Measurements from ENCODE around the gene RBM24. TPM values are rescaled to one million over a fixed set of nuclear protein-coding genes. Genes with fewer than 3 reads are reported as not detected.

RBM24 gene
- total and polyA plus RNA-seq, 4 donors = 1.5 to 7.9 (median 4.3) TPM

- no peaks in the 10 kb centered on the region for H3K4me1 ChIP-seq (ENCODE audit: control insufficient read depth in 1 of 2, insufficient read depth in 2 of 2, low read length in 2 of 2)
- 89 to 92% methylated on average over 7 of the region's 7 CpGs for WGBS, 2 donors
- intact Hi-C loops (cut with DNase I) = no loop called here
- ATAC-seq (ENCODE audit: low FRiP score) (no peak), DNase-seq (no peak)
- no peaks in the 10 kb centered on the region for H3K27me3 ChIP-seq (ENCODE audit: control insufficient read depth in 1 of 2, insufficient read depth in 2 of 2, low read length in 1 of 2)
- no peaks in the 10 kb centered on the region for H3K36me3 ChIP-seq (ENCODE audit: control insufficient read depth in 1 of 2, insufficient read depth in 2 of 2, low read length in 1 of 2)
- H3K9me3 ChIP-seq (ENCODE audit: control insufficient read depth, low read length) = no peaks in the 10 kb centered on the region
- H3K4me3 ChIP-seq (ENCODE audit: low read length in 2 of 2) = no peak overlapping the region
- H3K27ac ChIP-seq (ENCODE audit: low read depth in 1 of 2, low read length in 2 of 2) = no peak overlapping the region
Observed at GRCh38 chr6:17341117-17341805, 60.1 kb downstream of the RBM24 start.

GRCh38 chr6:17341891-17342290 is 60.7 kb downstream of the RBM24 start:
- Histone ChIP-seq H3K9me3 (ENCODE audit: control insufficient read depth, low read length) (no peaks in the 10 kb centered on the region), H3K4me1 (ENCODE audit: control insufficient read depth in 1 of 2, insufficient read depth in 2 of 2, low read length in 2 of 2) (no peaks in the 10 kb centered on the region), H3K4me3 (ENCODE audit: low read length in 2 of 2) (no peak overlapping the region), H3K27ac (ENCODE audit: low read depth in 1 of 2, low read length in 2 of 2) (no peak overlapping the region), H3K36me3 (ENCODE audit: control insufficient read depth in 1 of 2, insufficient read depth in 2 of 2, low read length in 1 of 2) (no peaks in the 10 kb centered on the region), H3K27me3 (ENCODE audit: control insufficient read depth in 1 of 2, insufficient read depth in 2 of 2, low read length in 1 of 2) (no peaks in the 10 kb centered on the region)
- intact Hi-C loops (cut with DNase I) = no loop called here
- ATAC-seq (ENCODE audit: low FRiP score) = no peak
- 79 to 90% methylated on average over 3 of the region's 3 CpGs for WGBS, 2 donors
- no peak for DNase-seq

GRCh38 chr6:17343215-17343614 is 62.1 kb downstream of the RBM24 start:
- WGBS, 2 donors = 84 to 85% methylated on average over 2 of the region's 2 CpGs

More at GRCh38 chr6:17343215-17343614, 62.1 kb downstream of the RBM24 start:
- no peak overlapping the region for H3K27ac ChIP-seq (ENCODE audit: low read depth in 1 of 2, low read length in 2 of 2)
- ATAC-seq (ENCODE audit: low FRiP score) (no peak), DNase-seq (no peak)
- H3K4me3 ChIP-seq (ENCODE audit: low read length in 2 of 2) = no peak overlapping the region
- H3K4me1 ChIP-seq (ENCODE audit: control insufficient read depth in 1 of 2, insufficient read depth in 2 of 2, low read length in 2 of 2) = no peaks in the 10 kb centered on the region
- intact Hi-C loops (cut with DNase I) = no loop called here
- no peaks in the 10 kb centered on the region for H3K9me3 ChIP-seq (ENCODE audit: control insufficient read depth, low read length)
- no peaks in the 10 kb centered on the region for H3K36me3 ChIP-seq (ENCODE audit: control insufficient read depth in 1 of 2, insufficient read depth in 2 of 2, low read length in 1 of 2)
- no peaks in the 10 kb centered on the region for H3K27me3 ChIP-seq (ENCODE audit: control insufficient read depth in 1 of 2, insufficient read depth in 2 of 2, low read length in 1 of 2)

Other genes with a start within 250 kb of the RBM24 start
- gene STMND1, start 179.3 kb upstream of the RBM24 start, total RNA-seq = not detected
- gene STMND1, start 179.3 kb upstream of the RBM24 start, polyA plus RNA-seq = not detected
- 10 to 100 TPM; 21.2 to 28.4 TPM for gene CAP2, start 112.2 kb downstream of the RBM24 start, total RNA-seq
- 10 to 100 TPM; 22.7 to 25.4 TPM for gene CAP2, start 112.2 kb downstream of the RBM24 start, polyA plus RNA-seq

All from aorta (tissue), 5 donors.